Measurements from ENCODE around the gene PANK1. TPM values are rescaled to one million over a fixed set of nuclear protein-coding genes. Genes with fewer than 3 reads are reported as not detected.
"Not testable (repeated sequence)": the region's sequence is repeated elsewhere in the genome, so short reads cannot be mapped to it uniquely, and the experiment has no call there.

The PANK1 gene
- total RNA-seq, 3 donors from 2014 or later = 23.2 to 67.4 (median 24.1) TPM

GRCh38 chr10:89550509-89550908 is 94.5 kb downstream of the PANK1 start:
- TF ChIP-seq CTCF (IDR thresholded peaks at IDR 0.05) = no peak
- ATAC-seq = no peak
- H3K4me3 ChIP-seq = no peak overlapping the region
- intact Hi-C loops (cut with DNase I, micrococcal nuclease) = no loop called here
- no peaks in the 10 kb centered on the region for H3K4me1 ChIP-seq (ENCODE audit: low read depth)
- no peak for DNase-seq
- no peaks in the 10 kb centered on the region for H3K36me3 ChIP-seq (ENCODE audit: low read depth)
- no peaks in the 10 kb centered on the region for H3K9me3 ChIP-seq

- H3K4me1 ChIP-seq (ENCODE audit: low read depth) = no peaks in the 10 kb centered on the region
- intact Hi-C loops (cut with DNase I, micrococcal nuclease) = no loop called here
- no peak for TF ChIP-seq CTCF (IDR thresholded peaks at IDR 0.05)
- H3K9me3 ChIP-seq = no peaks in the 10 kb centered on the region
- peak; percentile 75 for ATAC-seq
- no peaks in the 10 kb centered on the region for H3K36me3 ChIP-seq (ENCODE audit: low read depth)
- DNase-seq = peak in 1 of 3 donors; percentile 6
- H3K4me3 ChIP-seq = no peak overlapping the region
Measured at GRCh38 chr10:89549510-89549909, 95.5 kb downstream of the PANK1 start.

GRCh38 chr10:89548673-89549072 is 96.4 kb downstream of the PANK1 start:
- intact Hi-C loops (cut with DNase I, micrococcal nuclease) = no loop called here
- DNase-seq (no peak), ATAC-seq (no peak)
- Histone ChIP-seq H3K4me3 (no peak overlapping the region), H3K9me3 (no peaks in the 10 kb centered on the region), H3K4me1 (ENCODE audit: low read depth) (no peaks in the 10 kb centered on the region), H3K36me3 (ENCODE audit: low read depth) (no peaks in the 10 kb centered on the region)
- TF ChIP-seq CTCF (IDR thresholded peaks at IDR 0.05) = no peak

GRCh38 chr10:89547853-89548513 is 97.1 kb downstream of the PANK1 start:
- Histone ChIP-seq H3K4me1 (ENCODE audit: low read depth) (no peaks in the 10 kb centered on the region), H3K9me3 (no peaks in the 10 kb centered on the region), H3K4me3 (no peak overlapping the region), H3K36me3 (ENCODE audit: low read depth) (no peaks in the 10 kb centered on the region)
- intact Hi-C loops (cut with DNase I, micrococcal nuclease) = no loop called here
- no peak for DNase-seq
- no peak for TF ChIP-seq CTCF (IDR thresholded peaks at IDR 0.05)
- ATAC-seq = no peak

GRCh38 chr10:89546651-89547050 is 98.4 kb downstream of the PANK1 start:
- ATAC-seq; H3K4me1 ChIP-seq (ENCODE audit: low read depth); H3K4me3 ChIP-seq; H3K36me3 ChIP-seq (ENCODE audit: low read depth); H3K9me3 ChIP-seq; intact Hi-C loops (cut with DNase I, micrococcal nuclease); DNase-seq: not testable (repeated sequence)

- H3K4me3 ChIP-seq = no peak overlapping the region
- DNase-seq = no peak
- H3K9me3 ChIP-seq = no peaks in the 10 kb centered on the region
- TF ChIP-seq CTCF (IDR thresholded peaks at IDR 0.05) = no peak
- ATAC-seq = no peak
- no peaks in the 10 kb centered on the region for H3K36me3 ChIP-seq (ENCODE audit: low read depth)
- H3K4me1 ChIP-seq (ENCODE audit: low read depth) = no peaks in the 10 kb centered on the region
- intact Hi-C loops (cut with DNase I, micrococcal nuclease) = no loop called here
Measured at GRCh38 chr10:89543841-89544240, 101.2 kb downstream of the PANK1 start.
